GM19463 (cell line): Measurements from ENCODE around the gene APBB2.

Experiments
- ATAC-seq: cut with Tn5 transposase; IDR thresholded peaks from one replicate; pipeline ENCODE4 v1.9.1; 2021; ENCODE audit warnings: mild to moderate bottlenecking, moderate library complexity; ENCODE audit not compliant: unreplicated experiment

Gene APBB2

DNA sequence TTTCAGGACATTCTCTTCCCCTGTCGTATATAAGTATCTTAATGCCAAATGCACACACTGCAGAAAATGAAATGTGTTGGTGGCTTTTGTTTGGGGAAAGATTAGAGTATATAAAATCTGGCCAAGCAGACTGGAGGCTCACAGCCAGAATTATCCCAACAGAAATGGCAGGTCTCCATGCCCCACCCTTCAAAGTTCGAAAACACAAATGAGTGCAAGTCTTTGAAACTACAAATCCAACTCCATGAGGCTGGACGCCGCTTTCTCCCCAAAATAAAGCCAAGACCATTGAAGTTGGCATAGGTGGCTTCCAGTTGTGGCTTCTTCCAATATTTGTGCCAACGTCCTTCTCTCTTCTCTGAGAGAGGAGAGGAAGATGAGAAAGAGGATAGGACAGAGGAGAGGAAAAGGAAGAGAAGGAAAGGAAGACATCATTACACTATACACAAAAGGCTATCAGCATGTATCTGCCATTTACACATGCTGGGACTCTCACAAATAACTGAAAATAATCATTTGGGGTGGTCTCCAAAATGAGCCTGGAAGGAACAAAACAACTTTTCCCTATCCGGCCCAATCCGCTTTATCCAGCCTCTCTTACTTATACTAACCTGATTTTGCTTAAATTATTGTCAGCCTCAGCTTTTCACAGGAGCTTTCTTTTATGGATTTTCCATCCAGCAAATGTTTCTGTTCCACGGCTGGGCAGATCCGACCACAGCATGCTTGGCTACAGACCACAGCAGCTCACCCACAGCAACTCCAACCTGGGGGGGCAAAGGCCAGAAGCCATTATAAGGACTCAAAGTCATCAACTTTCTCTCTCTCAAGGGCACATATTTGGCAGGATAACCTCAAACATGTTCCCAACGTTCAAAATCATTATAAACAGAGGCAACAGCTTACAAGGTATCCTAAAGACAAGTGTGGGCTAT, 71.7 kb downstream of the APBB2 start:
- ATAC-seq = no peak

DNA sequence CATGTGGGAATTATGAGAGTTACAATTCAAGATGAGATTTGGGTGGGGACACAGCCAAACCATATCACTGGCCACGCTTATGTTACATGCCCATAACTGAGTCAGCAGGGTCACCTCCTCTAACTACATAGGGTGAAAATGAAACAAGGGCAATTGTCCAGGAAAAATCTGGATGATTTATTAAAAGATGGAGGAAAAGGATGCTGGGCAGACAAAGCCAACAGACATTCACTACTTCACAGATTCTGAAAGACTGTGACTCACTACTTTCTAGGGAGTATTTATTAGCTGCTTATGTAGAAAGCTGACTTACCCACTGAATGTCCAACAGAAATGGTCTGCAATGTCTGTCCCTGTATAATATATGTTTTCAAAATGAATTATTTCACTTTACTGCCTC, 72.4 kb downstream of the APBB2 start:
- ATAC-seq = no peak

GRCh38 chr4:41140410-41140809, 73.9 kb downstream of the APBB2 start:
- ATAC-seq = no peak

DNA sequence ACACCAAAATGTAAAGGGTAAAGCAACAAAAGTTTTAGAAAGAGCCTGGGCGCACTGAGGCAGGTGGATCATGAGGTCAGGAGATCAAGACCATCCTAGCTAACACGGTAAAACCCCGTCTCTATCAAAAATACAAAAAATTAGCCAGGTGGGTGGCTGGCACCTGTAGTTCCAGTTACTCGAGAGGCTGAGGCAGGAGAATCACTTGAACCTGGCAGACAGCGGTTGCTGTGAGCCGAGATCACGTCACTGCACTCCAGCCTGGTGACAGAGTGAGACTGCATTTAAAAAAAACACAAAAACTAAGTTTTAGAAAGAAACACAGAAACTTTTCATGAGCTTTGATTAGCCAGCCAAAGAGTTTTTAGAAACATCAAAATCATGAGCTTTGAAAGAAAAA, 76.5 kb downstream of the APBB2 start:
- no peak for ATAC-seq

DNA sequence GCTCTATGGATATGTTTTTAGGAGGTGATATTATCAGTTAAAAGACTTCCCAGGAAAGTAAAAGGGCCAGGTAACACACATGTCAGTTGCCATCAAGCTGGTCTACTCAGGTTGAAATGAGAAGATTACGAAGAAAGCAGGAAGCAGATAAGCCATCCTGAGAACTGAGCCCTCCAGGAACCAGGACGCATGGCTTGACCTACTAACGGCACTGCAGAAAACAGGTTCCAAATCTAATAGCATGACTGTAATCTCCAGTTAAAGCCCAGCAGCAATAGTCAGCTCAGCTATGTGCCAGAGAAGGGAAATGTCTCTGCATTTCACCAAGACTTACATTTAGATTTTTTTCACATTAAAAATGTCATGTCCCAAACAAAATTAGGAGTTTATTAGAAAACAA, 77.9 kb downstream of the APBB2 start:
- ATAC-seq = no peak

- no peak for ATAC-seq
Observed at GRCh38 chr4:41135801-41136200, 78.5 kb downstream of the APBB2 start.

GRCh38 chr4:41134581-41134980, 79.8 kb downstream of the APBB2 start:
- ATAC-seq = no peak

- no peak for ATAC-seq
Observed at GRCh38 chr4:41133454-41134018, 80.8 kb downstream of the APBB2 start.

DNA sequence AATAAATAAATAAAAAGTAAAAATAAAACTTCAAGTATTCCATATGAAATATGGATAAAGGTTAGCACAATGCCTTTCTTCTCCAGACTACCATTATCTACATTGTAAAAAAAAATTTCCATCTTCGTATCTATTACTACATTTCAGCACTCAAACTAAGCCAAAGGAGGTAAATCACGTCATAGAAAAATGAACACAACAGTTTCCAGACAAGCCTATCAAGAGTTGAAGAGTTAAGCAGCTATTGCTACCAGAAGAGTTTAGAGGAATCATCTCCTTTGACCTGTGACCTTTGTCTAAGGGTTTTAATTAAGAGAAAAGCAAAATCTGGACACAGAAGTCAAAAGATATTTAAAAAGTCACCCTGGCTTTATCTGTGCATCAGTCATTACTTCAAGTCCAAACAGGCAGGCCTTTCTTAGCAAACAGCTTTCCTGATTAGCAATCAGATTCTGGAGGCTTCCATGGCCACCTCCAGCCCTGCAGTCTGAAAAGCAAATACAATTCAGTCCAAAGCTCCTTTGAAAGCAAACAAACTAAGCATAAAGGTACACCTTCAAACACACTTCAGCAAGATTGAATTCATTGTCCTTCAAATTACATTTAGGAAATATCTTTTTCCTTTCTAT, 82.2 kb downstream of the APBB2 start:
- no peak for ATAC-seq

GRCh38 chr4:41129936-41130440, 84.4 kb downstream of the APBB2 start:
- ATAC-seq = no peak

DNA sequence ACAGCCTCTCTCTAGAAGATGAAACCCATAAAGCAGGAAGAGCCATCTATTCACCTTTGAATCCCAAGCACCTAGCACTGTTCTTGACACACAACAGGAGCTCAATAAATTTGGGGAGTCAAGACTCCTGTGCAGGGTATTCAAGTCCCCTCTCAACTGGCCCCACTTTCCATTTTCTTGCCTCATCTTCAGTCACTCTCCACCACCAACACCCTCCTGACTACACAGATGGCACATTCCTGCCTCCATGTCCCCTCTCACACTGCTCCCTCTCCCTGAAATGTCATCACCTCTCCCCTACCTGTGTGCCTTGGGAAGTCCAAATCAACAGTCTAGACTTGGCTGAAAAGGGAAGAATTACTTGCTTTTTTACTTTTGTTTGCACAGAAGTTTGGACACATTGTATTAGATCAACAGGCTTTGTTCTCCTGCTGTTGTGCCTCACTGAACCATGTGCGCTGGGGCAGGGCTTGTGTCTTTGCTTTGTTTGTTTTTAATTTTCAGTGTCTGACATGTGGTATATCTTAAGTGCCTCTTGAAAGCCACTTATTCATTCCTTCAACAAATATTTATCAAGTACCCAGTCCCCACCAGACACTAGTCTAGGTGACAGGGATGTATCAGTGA, 85.1 kb downstream of the APBB2 start:
- no peak for ATAC-seq

DNA sequence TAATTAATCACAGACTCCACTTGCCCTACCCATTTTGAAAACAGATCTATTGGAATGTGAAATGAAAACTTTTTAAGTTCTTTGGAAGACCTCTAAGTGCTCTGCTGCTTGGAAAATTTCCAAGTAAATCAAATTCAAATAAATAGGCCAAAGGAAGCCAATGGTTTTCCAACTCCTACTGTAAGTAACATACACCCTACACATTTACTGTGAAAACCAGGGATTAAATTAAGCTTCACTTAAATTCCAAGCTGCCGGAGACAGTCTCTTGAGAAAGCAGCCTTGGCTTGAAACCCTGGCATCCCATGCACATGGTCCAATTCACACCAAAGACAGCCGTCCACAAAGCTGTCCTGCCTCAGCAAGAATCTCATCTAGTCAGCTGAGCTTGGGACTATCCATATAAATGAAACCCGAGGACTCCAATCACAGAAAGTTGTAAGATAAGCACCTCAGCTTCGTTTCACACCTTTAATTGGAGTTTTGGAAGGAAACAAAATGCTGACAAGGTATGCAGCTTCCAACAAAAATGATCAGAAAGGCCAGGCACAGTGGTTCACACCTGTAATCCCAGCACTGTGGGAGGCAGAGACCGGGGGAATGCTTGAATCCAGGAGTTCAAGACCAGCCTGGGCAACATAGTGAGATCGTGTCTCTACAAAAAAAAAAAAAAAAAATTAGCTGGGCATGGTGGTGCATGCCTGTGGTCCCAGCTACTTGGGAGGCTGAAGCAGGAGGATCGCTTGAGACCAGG, 88.6 kb downstream of the APBB2 start:
- no peak for ATAC-seq

- no peak for ATAC-seq
Observed at GRCh38 chr4:41124916-41125548, 89.3 kb downstream of the APBB2 start.

- ATAC-seq = no peak
Observed at GRCh38 chr4:41122775-41123174, 91.6 kb downstream of the APBB2 start.

DNA sequence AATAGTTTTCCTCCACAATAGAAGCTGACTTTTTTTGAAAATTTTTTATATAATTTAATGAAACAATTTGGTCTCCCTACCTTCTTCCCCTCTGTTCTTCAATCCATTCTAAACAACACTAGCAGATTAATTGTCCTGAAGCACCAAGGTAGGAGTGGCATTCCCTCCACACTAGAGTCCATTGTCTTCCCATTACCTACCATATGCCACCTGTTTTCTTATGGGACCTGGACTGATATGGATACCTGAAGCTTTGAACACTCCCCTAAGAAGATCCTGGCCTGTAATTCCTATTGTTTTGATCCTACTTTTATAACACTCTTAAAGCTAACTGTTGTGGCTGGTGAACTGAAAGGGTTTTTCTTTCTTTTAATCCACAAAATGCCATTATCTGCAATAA, 92.0 kb downstream of the APBB2 start:
- ATAC-seq = no peak

DNA sequence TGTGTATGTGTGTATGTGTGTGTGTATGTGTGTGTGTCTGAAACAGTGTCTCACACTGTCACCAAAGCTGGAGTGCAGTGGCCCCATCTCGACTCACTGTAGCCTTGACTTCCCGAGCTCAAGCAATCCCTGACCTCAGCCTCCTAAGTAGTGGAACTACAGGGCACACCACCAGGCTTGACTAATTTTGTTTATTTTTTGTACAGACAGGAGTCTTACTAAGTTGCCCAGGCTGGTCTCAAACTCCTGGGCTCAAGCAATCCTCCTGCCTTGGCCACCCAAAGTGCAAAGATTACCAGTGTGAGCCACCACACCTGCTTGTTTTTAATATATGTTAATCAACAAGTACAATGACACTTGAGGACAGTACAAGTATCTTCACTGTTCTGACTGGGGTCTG, 92.4 kb downstream of the APBB2 start:
- ATAC-seq = no peak

- ATAC-seq = no peak
Observed at GRCh38 chr4:41120297-41121217, 93.8 kb downstream of the APBB2 start.

DNA sequence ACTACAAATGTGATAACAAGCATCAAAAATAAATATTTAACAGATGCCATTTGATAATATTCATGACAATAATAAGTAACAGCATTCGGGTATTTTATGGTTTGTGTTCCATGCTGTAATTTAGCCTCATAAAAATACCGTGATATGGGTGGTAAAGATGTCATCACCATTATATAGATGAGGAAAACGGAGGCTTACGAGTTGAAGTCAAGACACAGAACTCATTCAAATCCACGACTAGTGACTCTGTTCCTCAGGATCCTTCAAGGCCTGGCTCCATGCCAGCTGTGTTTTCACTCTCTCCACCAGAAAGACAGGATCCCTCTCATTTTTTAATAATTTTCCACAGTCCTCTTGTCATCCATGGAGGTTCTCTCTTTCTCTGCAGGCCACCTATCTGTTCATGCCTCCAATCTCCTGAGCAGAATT, 94.5 kb downstream of the APBB2 start:
- ATAC-seq = no peak

DNA sequence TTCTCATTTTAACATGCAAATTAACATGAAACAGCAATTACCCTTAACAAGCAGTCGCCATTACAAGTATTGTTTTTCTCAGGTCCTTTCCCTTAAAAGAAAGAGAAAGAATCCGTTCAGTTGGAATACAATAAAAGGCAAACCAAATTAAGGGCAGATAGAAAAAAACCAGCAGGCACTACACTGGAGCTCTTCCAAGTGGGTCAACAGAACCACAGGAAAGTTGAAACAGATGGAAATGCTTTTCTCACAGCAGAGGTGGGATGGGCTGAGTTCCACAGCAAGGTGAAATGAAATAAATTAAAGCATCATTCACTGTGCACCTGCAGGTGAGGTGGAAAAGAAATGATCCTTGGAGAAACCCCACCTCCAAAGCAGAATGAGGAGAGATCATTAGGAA, 102.6 kb downstream of the APBB2 start:
- no peak for ATAC-seq
